ENCODE data around the gene VMP1. TPM values are rescaled to one million over a fixed set of nuclear protein-coding genes. Genes with fewer than 3 reads are reported as not detected.

Gene VMP1
- total and polyA plus RNA-seq, 2 of the 13 experiments (the other 11 are each of a cell fraction or from before 2014, with no cell fraction given): 186 to 271 TPM

DNA sequence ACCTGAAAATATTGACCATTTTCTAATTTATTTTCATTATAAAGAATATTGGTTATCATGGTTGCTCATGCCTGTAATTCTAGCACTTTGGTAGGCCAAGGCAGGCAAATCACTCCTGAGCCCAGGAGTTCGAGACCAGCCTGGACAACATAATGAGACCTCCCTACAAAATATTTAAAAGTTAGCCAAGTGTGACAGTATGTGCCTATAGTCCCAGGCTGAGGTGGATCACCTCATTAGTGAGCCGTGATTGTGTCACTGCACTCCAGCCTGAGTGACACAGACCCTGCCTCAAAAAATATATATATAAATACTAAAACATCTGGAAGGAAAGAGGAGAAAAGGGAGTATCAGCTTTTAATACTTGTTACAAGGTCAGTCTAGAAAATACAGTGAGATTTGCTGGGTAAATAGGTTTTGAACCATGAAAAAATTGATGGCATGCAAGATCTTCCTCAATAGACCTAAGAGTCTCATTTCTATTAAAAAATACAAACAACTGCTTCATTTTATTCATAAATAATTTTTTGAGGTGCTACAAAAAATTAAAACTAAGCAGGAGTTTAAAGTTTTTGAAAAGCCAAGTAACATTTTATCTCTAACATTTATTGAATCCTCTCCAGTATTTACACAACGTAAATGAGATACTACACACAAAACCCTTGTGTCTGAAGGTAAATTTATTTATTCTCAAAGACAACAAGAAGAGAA, 137.6 kb downstream of the VMP1 start (continued):
- no peak for TF ChIP-seq EZH2 (conservative IDR thresholded peaks at IDR 0.05; ENCODE audit: low read depth, low read length)
- TF ChIP-seq TGIF2 (CRISPR knock-in tag; IDR thresholded peaks at IDR 0.05): no peak
- no peak for TF ChIP-seq ZFP62 (CRISPR knock-in tag; IDR thresholded peaks at IDR 0.05)
- TF ChIP-seq ZC3H4 (CRISPR knock-in tag; IDR thresholded peaks at IDR 0.05; ENCODE audit: borderline replicate concordance): peak; percentile 95
- no peak for TF ChIP-seq MATR3 (CRISPR knock-in tag; IDR thresholded peaks at IDR 0.05)
- no peak for TF ChIP-seq ZNF777 (CRISPR knock-in tag; IDR thresholded peaks at IDR 0.05)
- no peak for TF ChIP-seq ZBTB38 (CRISPR knock-in tag; IDR thresholded peaks at IDR 0.05)
- no peak for TF ChIP-seq ZBTB37 (CRISPR knock-in tag; IDR thresholded peaks at IDR 0.05)
- TF ChIP-seq GABPA (IDR thresholded peaks at IDR 0.05; ENCODE audit: low read depth, low read length): no peak
- no peak for TF ChIP-seq GABPA (CRISPR knock-in tag; IDR thresholded peaks at IDR 0.05; ENCODE audit: low read depth)
- 0 out of 2 replicates have a peak, but pooled peaks have one; percentile 15 for TF ChIP-seq ZBTB43 (CRISPR knock-in tag; conservative IDR thresholded peaks at IDR 0.05)
- TF ChIP-seq ZNF891 (CRISPR knock-in tag; IDR thresholded peaks at IDR 0.05): no peak
- no peak for TF ChIP-seq ZNF264 (CRISPR knock-in tag; IDR thresholded peaks at IDR 0.05)
- TF ChIP-seq ZNF431 (CRISPR knock-in tag; IDR thresholded peaks at IDR 0.05; ENCODE audit: borderline replicate concordance, low read depth): no peak
- no peak for TF ChIP-seq FOXC1 (CRISPR knock-in tag; IDR thresholded peaks at IDR 0.05; ENCODE audit: borderline replicate concordance)
- TF ChIP-seq ZNF263 (CRISPR knock-in tag; IDR thresholded peaks at IDR 0.05): no peak
- TF ChIP-seq ZNF512 (CRISPR knock-in tag; IDR thresholded peaks at IDR 0.05): no peak
- TF ChIP-seq, protein P1, sequence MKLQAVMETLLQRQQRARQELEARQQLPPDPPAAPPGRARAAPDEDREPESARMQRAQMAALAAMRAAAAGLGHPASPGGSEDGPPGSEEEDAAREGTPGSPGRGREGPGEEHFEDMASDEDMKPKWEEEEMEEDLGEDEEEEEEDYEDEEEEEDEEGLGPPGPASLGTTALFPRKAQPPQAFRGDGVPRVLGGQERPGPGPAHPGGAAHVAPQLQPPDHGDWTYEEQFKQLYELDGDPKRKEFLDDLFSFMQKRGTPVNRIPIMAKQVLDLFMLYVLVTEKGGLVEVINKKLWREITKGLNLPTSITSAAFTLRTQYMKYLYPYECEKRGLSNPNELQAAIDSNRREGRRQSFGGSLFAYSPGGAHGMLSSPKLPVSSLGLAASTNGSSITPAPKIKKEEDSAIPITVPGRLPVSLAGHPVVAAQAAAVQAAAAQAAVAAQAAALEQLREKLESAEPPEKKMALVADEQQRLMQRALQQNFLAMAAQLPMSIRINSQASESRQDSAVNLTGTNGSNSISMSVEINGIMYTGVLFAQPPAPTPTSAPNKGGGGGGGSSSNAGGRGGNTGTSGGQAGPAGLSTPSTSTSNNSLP (IDR thresholded peaks at IDR 0.05; ENCODE audit: low read depth, low read length): 0 out of 2 replicates have a peak, but pooled peaks have one; percentile 13
- TF ChIP-seq PREB (CRISPR knock-in tag; IDR thresholded peaks at IDR 0.05): no peak
- no peak for TF ChIP-seq ATF3 (CRISPR knock-in tag; IDR thresholded peaks at IDR 0.05)
- no peak for TF ChIP-seq ZNF18 (CRISPR knock-in tag; IDR thresholded peaks at IDR 0.05; ENCODE audit: insufficient replicate concordance)
